ENCODE data around the gene PIGQ.
A peak's percentile ranks its signal among the peaks of the same experiment; 100 is the strongest.
"Not testable (repeated sequence)": the region's sequence is repeated elsewhere in the genome, so short reads cannot be mapped to it uniquely, and the experiment has no call there.

PIGQ gene

DNA sequence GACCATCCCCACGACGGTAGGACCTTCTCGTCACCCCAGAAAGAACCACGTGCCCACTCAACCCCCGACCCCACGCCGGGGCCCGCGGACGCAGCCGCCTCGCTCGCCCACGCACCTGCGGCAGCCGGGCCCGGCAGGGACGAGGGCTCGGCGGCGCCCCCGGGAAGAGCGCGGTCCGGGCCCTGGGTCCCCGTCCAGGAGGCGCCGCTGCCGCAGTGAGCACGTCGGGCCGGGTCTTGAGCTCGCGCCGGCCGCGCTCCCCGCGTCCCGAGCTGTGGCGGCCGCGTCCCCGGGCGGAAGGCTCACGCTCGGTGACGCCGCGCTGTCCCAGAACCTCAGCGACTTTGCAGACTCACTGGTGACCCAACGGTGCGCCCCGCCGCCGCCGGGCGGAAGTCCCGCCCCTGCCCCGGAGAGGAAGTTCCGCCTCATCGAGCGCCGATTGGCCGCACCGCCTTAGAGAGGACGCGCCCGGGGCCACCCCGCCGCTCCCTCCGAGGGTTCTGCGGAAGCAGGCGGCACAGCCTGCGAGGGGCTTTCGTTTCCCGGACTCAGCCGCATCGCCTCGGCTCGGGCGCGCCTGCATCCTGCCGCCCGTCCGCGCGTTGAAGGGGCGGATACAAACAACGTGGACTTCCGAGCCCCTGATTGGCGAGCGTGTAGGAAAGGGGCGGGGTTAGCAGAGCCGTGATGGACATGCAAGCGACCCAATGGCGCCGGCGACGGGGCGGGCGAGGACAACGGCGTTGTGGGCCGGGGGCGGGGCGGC lies 19.3 kb downstream of the PIGQ start:
- peak; percentile 99 for DNase-seq

DNA sequence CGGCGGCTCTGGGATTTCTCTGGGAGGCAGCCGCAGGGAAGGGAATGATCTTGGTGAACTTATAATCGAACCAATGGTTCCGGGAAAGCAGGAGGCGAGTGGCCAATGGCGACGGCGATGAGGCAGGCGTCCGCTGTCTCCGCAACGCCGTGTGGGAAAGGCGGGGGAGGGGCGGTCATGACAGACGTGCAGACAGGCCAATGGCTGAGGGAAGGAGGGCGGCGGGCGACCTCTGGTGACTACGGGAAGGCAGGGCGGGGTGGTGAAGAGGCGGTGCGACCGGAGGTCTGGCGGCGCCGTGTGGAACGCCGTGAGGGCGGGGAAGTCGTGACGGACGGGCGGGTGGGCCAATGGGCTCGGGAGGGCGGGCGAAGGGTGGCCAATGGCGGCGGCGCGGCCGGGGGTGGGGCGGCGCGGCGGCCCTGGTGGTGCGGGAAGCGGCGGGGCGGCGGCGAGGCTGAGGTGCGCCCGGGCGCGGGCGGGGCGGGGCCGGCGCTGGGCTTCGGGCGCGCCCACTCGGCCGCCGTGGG lies 20.0 kb downstream of the PIGQ start, which contains the start of gene RAB40C:
Gene RAB40C (plus strand): TSS at position 409 of the 530 bp plus-strand sequence. CDS start 226 bp downstream, outside the sequence.
- peak; percentile 99 for DNase-seq

DNA sequence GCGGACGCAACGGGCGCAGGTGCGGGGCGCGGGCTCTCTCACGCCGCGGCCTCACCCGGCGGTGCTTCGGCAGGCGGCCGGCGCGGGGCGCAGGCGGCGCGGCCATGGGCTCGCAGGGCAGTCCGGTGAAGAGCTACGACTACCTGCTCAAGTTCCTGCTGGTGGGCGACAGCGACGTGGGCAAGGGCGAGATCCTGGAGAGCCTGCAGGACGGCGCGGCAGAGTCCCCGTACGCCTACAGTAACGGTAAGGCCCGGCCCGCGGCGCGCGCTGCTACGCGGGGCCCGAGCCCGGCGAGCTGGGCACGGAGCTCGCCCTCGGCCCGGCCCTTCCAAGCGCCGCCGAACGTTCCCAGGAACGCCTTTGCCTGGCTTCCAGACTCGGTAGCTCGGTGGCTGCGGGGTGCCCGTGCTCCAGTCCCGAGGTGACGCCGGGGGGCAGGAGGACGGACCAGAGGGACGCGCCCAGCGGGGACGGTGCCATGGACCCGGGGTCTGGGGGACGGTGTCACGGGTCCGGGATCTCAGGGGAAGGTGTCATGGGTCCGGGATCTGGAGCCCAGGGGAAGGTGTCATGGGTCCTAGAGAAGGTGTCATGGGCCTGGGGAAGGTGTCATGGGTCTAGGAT lies 20.5 kb downstream of the PIGQ start:
- DNase-seq: no peak

DNA sequence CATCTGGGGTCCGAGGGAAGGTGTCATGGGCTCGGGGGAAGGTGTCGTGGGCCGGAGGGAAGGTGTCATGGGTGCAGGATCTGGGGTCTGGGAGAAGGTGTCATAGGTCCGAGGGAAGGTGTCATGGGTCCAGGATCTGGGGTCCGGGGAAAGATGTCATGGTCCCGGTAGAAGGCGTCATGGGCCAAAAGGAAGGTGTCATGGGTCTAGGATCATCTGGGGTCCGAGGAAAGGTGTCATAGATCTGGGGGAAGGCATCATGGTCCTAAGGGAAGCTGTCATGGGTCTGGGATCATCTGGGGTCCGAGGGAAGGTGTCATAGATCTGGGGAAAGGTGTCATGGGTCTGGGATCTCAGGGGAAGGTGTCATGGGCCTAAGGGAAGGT lies 21.0 kb downstream of the PIGQ start:
- DNase-seq: no peak

DNA sequence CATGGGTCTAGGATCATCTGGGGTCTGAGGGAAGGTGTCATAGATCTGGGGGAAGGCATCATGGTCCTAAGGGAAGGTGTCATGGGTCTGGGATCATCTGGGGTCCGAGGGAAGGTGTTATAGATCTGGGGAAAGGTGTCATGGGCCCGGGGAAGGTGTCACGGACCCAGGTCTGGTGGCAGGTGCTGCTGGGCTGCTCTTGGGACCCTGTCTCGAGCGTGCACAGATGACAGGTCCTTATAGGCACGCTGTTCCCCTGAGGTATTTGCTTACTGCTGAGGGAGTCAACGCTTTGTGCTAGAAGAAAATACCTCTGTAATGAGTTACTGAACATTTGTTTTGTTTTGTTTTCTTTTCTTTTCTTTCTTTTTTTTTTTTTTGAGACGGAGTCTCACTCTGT lies 21.5 kb downstream of the PIGQ start:
- DNase-seq: no peak

DNA sequence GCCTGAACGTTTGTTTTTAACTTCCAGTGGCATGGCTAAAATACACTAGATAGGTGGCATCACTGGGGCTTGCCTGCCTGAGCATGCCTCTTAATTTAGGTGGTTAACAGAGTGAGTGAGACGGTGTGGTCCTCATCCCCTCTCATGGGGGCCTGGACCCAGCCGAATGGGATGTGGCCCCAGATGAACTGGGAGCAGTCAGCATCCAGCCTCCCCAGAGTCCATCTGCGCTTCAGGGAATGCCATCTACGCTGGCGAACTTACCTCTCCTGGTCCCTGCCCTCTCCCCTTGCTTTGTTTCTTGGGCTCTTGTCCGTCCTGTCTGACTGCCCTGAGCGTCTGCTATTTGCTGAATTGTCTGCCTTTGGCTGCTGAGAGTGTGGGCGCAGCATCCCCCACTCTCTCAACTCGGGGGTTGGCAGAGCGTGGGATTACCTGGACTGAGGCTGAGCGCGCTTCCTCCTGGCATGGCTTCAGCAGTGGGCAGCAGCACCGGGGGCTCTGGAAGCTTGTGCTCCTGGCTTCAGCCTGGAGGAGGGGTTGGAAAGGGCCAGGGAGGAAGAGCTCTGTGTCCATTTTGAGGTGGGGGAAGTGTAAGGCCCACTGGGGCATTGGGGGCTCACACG lies 22.2 kb downstream of the PIGQ start:
- no peak for DNase-seq

DNA sequence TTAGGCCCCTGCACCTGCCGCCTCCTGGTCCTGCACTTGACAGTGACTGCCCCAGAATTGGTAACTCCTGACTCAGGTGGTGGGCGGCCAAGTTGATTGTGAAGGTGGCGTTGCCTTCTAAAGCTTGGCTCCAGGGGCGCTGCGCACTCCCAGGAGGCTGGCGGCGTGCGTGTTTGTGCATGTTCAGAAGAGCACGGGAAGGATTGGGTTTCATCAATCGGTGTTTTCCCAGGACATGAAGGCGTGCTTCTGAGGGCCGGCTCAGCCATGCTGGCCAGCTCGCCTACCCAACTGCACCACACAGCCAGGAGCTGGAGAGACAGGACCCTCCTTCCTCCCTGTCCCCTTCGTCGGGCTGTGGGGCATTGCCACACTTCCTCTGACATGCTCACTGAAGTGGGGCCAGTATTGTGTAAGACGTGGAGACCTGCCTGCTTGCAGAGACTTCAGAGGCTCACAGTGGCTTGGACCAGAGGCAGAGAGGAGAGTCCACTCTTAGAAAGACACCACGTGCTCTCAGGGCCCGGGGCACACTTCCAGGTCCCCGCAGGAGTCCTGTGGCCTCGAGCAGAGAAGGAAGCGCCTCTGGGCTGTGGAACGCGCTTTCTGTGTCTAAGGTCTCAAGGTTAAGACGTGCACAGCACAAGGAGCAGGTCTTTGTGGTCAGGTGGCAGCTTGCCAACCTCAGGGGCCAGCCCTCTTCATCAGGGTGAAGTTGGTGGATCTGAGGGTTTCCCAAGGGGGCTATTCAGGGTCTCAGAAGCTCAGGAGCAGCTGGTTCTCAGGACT lies 22.9 kb downstream of the PIGQ start:
- DNase-seq: no peak

DNA sequence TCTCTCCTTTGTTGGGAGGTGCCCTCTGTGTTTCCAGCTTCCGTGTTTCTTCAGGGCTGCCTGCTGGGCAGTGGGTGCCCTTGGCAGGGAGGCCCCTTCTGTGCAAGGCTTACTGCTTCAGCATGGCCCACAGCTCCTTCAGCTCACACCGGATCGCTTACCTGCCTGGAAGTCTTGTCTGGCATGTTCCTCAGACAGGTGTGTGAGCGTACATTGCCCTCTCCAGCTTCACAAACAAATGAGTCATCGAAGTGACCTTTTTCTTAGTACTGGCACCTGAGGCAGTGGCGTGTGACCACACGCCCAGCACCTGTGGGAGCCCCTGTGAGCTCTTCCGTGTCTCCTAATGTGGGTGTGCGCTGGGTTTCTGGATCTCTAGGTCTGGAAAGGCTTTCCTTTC lies 23.6 kb downstream of the PIGQ start:
- no peak for DNase-seq

DNA sequence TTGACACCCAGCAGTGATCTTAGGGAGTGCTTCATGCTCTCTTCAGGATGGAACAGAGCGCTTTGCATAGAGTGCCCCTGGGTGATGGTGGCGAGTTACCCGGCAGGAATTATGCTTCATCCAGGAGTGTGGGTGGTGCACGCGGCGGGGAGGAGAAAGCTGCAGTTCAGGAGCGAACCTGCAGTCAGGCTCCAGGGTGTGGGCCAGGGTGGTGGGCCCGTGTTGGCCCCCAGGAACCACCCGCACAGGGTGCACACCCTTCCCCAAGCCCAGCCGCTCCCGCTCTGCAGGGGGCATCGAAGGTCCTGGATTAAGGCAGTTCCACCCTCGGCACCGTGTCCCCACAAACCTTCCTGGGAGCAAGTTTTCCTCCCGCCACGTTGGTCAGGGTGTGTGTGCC lies 24.0 kb downstream of the PIGQ start:
- DNase-seq: no peak

DNA sequence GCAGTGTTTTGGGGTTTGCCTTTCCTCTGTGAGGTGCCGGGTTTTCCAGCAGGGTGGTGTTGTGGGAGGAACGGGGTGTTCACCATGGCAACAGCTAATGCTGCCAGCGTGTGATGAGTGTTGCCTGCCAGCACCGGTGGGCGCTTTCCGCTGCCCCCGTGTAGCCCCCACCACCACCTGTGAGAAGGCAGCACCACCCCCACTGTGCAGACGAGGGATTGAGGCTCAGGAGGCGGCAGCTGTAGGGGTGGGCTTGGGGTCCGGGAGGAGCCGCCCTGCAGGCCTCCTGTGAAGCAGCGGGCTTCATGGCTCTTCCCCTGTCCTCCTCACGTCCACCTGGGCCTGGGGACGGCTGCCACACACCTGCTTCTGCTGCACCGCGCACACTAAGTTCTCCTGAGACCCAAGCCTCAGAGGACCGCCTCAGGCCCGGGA lies 25.3 kb downstream of the PIGQ start:
- no peak for DNase-seq

DNA sequence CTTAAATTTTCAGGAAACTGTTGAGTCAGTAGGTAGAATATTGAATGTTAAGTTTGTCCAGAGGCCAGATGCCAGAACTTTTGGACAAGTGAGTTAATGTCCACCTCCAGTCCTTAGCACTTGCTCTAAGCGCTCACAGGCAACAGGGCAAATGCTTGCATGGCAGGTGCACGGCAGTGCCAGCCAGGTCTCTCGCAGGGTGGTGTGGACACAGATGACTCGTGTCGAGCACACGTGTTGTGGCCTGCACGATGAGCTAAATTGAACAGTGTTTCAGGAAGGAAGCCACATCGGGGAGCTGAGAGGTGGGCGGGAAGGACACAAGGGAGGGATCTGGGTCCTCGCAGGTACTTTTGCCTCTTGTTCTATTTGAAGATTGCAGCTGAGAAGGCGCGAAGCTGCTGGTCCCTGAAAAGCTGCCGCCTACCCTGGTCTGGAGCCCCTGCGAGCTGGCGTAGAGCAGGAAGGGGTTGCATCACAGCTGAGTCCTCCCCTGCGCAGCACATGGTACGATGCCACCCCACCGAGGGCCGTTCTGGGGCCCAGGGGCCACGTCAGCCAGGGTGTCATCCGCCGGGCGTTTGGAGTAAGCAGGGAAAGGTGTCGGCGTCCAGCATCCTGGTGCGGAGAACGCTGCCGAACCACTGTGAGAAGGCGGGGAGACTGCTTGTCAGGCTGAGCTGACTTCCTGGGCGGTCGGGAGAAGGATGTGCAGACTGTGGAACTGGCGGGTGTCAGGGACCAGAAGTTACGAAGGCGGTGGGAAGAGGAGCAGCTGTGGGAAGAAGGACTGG lies 26.4 kb downstream of the PIGQ start:
- no peak for DNase-seq

DNA sequence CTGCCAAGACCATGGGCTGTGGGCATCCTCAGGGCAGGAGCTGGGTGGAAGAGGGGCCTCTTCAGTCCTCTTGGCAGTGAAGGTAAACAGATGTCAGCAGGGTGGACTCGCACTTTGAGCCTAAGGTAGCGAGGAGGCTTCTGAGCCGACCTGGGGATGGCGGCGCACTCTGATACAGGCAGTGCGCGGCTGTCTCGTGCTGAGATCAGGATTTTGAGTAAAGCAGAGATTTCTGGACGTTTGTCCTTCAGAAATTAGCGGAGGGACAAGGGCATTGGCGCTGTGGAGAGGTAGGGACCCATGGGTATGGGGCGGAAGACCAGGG lies 26.9 kb downstream of the PIGQ start:
- DNase-seq: no peak

DNA sequence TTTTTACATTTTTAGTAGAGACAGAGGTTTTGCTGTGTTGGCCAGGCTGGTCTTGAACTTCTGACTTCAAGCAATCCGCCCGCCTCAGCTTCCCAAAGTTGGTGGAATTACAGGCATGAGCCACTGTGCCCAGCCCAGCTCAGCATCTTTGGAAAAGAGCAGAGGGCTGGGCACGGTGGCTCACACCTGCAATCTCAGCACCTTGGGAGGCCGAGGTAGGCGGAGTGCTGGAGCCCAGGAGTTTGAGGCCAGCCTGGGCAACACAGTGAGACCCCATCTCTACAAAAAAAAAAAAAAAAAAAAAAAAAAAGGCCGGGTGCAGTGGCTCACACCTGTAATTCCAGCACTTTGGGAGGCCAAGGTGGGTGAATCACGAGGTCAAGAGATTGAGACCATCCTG lies 27.9 kb downstream of the PIGQ start:
- DNase-seq: not testable (repeated sequence)

DNA sequence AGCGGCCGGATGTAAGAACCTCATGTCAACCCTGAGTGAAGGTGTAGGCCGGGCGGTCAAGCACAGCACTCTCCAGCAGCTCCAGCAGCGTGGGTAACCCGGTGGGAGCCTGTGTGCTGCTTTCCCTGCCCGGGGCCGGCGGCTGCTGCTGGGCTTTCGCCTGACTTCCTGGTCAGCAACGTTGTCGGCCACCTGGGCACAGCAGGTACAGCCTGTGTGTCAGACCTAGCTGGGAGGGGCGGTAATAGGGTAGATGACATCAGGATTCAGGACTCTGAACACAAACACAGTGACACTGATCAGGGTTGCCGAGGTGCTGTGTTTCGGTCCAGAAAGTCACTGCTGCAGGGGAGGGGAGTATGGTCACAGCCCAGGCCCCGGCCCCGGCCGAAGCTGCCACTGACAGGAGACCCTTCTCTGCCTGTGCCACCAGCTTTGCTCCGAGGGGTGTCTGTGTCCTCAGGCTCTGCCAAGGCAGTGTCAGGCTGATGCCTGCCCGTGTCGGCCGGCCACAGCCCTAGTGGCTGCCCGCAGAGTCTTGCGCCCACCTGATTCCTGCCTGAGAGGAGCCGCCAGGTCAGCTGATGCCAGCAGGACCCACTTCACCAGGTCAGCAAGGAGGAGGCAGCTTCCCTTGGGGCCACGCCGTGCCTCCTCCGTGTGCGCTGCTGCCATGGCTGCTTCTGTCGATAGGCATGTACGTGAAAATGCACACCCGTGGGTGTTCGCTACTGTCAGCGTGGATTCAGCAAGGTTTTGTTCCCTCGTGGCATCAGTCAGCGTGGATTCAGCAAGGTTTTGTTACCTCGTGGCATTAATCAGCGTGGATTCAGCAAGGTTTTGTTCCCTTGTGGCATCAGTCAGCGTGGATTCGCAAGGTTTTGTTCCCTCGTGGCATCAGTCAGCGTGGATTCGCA lies 29.3 kb downstream of the PIGQ start:
- no peak for DNase-seq

DNA sequence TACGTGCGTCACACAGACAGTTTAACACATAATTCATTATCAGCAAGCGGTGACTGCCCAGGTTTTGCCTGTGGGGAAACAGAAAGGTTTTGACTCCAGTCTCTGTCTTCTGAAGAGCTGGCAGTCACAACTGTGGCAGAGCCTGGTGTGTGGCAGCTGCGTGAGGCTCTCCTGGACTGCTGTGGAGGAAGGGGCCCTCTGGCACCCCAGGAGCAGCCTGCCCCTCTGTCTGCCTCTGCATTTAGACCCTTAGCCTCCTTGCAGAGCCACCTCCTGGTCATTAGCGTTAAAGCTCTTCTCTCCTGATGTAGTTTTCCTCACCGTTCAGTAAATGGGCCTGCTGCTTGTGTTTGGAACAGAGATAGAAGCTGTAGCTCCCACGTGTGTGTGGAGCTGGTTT lies 31.0 kb downstream of the PIGQ start:
- no peak for DNase-seq

DNA sequence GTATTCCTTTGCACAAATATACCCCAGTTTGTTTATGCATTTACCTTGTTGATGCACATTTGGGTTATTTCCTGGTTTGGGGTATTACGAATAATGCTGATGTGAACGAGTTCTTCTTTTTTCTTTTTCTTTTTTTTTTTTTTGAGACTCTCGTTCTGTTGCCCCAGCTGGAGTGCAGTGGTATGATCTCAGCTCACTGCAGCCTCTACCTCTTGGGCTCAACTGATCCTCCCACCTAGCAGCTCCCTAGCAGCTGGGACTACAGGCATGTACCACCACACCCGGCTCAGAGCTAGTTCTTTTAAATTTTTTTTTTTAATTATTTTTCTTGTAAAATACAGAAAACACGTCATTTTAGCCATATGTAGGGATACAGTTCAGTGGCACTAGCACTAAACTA lies 34.2 kb downstream of the PIGQ start:
- DNase-seq: no peak

DNA sequence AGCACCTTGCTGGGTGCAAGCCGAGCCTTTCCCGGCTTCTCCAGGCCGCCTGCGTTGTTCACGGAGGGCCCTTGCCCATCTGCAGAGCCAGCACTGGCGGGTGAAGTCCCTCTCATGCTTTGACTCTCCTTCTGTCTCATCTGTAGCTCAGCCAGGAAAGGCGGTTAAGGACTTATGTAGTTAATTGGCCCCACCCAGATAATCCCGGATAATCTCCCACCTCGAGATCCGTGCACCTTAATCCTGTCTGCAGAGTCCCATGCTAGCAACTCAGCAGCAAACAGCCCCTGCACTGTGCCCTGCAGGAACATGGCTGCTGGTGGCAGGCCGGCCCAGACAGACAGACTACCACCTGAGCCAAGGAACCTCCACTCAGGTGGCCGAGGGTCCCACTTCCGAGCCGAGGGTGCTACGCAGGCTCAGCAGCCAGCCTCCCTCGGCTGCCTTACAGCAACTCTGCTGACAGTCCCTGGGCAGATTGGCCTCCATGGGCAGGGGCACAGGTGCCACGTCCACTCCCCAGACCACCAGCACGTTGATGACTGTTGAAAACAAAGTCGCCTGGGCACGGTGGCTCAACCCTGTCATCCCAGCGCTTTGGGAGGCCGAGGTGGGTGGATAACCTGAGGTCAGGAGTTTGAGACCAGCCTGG lies 37.0 kb downstream of the PIGQ start:
- no peak for DNase-seq

DNA sequence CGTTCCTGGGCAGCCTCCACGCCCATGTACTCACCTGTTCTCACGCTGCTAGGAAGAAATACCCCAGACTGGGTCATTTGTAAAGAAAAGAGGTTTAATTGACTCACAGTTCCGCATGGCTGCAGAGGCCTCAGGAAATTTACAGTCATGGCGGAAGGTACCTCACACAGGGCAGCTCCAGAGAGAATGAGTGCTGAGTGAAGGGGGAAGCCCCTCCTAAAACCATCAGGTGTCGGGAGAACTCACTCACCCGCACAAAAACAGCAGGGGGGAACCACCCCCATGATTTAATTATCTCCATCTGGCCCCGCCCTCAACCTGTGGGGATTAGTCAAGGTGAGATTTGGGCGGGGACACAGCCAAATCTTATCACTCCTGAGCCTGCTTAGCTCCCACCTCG lies 38.3 kb downstream of the PIGQ start:
- peak; percentile 70 for DNase-seq

DNA sequence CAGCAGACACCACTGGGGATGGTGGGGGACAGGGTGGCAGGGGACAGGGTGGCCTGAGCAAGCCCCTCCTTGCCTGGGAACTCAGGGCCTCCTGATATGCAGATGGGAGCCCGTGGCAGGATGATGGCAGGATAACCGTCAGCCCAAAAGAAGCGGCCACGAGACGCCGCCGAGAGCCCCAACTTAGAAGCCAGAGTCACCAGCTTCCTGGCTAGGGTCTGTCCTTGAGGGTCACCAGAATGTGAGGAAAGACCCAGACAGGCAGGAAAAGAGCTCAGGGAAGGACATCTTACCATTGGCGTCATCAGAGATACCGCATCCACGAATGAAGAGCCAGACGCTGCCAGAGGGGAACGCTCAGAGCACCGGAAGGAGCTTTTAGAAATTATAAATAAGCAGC lies 39.5 kb downstream of the PIGQ start:
- no peak for DNase-seq

DNA sequence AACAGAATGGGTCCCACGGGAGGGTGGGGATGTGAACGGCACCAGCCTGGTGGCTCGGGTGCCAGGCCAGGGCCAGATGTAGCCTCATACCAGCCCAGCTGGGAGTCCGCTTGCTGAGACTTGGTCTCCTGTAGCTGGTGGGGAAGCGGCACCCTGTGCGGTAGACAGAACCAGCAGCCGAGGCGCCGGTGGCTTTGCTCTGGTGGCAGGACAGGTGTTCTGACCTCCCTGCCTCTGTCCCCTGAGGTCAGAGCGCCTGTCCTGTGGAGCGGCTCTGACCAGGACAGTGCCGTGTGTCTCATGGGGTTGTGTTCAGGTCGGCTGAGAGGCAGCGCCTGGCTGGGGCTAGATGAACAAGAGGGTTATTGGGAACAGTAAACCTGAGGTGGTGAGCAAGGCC lies 40.2 kb downstream of the PIGQ start:
- DNase-seq: no peak
